HCT116 (cell line): ENCODE measurements around the gene HMGXB3. TPM values are rescaled to one million over a fixed set of nuclear protein-coding genes. Genes with fewer than 3 reads are reported as not detected.
"Not testable (repeated sequence)": the region's sequence is repeated elsewhere in the genome, so short reads cannot be mapped to it uniquely, and the experiment has no call there.

ENCODE experiments used
- ATAC-seq: fragments of 200-7000 bp; cut with Tn5 transposase; 2 replicates; pipeline ENCODE4 v1.9.1; 2020; ENCODE audit warnings: mild to moderate bottlenecking, moderate library complexity
- BruUV-seq: library from RNA; stranded (reverse); fragments of 400-500 nt; replicated peaks from 2 replicates; lab custom pipeline; 2021; lab: Mats Ljungman, UMichigan
- CTCF ChIA-PET: fragments of 300-600 bp; sonication (Branson Sonifier 250); formaldehyde crosslinking; loops from one replicate; lab custom pipeline; 2021; ENCODE audit warnings: antibody characterized with exemption; lab: Charles Lee
- POLR2A ChIA-PET: fragments of 300-600, 350-600 bp; sonication (Branson Sonifier 250); formaldehyde crosslinking; loops from one replicate; lab custom pipeline; 2021; ENCODE audit warnings: antibody characterized with exemption; lab: Charles Lee
- RAD21 ChIA-PET, 2 experiments: fragments of 300-600 bp; sonication (Branson Sonifier 250); formaldehyde crosslinking; loops; one replicate each; lab custom pipeline; 2023; ENCODE audit warnings: low total read pairs in 2 of 2; ENCODE audit not compliant: uncharacterized antibody in 2 of 2, unreplicated experiment in 2 of 2, low non-redundant PET in 1 of 2; lab: Charles Lee
- DNase-seq: peaks from one replicate; pipeline ENCODE4 v3.0.0-alpha.2; 2010; ENCODE audit warnings: low read depth, low spot score
- H2AFZ ChIP-seq: fragments of 200-600 bp; shearing (Covaris generic), sonication (generic); 2 replicates; pipeline ENCODE4 v1.6.1; 2017; ENCODE audit warnings: low read depth, mixed run types, mixed read lengths, antibody characterized with exemption, low read length; ENCODE audit not compliant: poor library complexity, severe bottlenecking
- H3K27ac ChIP-seq: 2 replicates; pipeline ENCODE4 v1.5.1; 2012; ENCODE audit warnings: low read depth, low read length
- H3K27me3 ChIP-seq: fragments of 200-600 bp; sonication (generic); 2 replicates; pipeline ENCODE4 v1.6.1; 2016; ENCODE audit warnings: mixed run types, low read length, mixed read lengths; ENCODE audit not compliant: insufficient read depth
- H3K36me3 ChIP-seq, 2 experiments: fragments of 200-500 bp in 1 of 2; fragments of 200-600 bp in 1 of 2; sonication (Bioruptor generic) in 1 of 2; sonication (generic) in 1 of 2; 2 replicates each; pipeline versions ENCODE4 v1.5.1 to v1.6.1; 2014 to 2016; ENCODE audit warnings: low read length in 2 of 2, inconsistent platforms in 1 of 2, mixed read lengths in 1 of 2, mixed run types in 1 of 2; ENCODE audit not compliant: insufficient read depth in 2 of 2, control insufficient read depth in 1 of 2
- H3K4me1 ChIP-seq, 2 experiments: fragments of 200-600 bp in 1 of 2; sonication (generic) in 1 of 2; 2 replicates each; pipeline versions ENCODE4 v1.5.1 to v1.6.1; 2012 to 2017; ENCODE audit warnings: low read length in 2 of 2, inconsistent platforms in 1 of 2, mild to moderate bottlenecking in 1 of 2, mixed read lengths in 1 of 2, mixed run types in 1 of 2, moderate library complexity in 1 of 2; ENCODE audit not compliant: insufficient read depth in 2 of 2, control insufficient read depth in 1 of 2
- H3K4me2 ChIP-seq: fragments of 200-600 bp; sonication (generic); 2 replicates; pipeline ENCODE4 v1.6.1; 2017; ENCODE audit warnings: mixed run types, low read length, mixed read lengths
- H3K4me3 ChIP-seq, 2 experiments: fragments of 200-600 bp in 1 of 2; sonication (generic) in 1 of 2; replicated peaks in 1 of 2; 2 replicates each; pipeline ENCODE4 v1.5.1; 2011 to 2016; ENCODE audit warnings: low read length in 2 of 2, control low read depth in 1 of 2, low read depth in 1 of 2, mild to moderate bottlenecking in 1 of 2, mixed read lengths in 1 of 2, mixed run types in 1 of 2
- H3K79me2 ChIP-seq: fragments of 200-600 bp; sonication (generic); 2 replicates; pipeline ENCODE4 v1.6.1; 2017; ENCODE audit warnings: mild to moderate bottlenecking, mixed run types, low read length, moderate library complexity, mixed read lengths; ENCODE audit not compliant: insufficient read depth
- H3K9ac ChIP-seq: fragments of 200-600 bp; sonication (generic); 2 replicates; pipeline ENCODE4 v1.6.1; 2016; ENCODE audit warnings: low read length, mixed read lengths
- H3K9me2 ChIP-seq: fragments of 200-600 bp; sonication (generic), shearing (Covaris generic); 2 replicates; pipeline ENCODE4 v1.6.1; 2017; ENCODE audit warnings: mixed run types, mild to moderate bottlenecking, moderate library complexity; ENCODE audit not compliant: insufficient read depth
- H3K9me3 ChIP-seq, 2 experiments: fragments of 200-500 bp in 1 of 2; fragments of 200-600 bp in 1 of 2; sonication (Bioruptor generic) in 1 of 2; sonication (generic) in 1 of 2; 2 replicates each; pipeline ENCODE4 v1.6.1; 2014 to 2017; ENCODE audit warnings: low read length in 2 of 2, mixed read lengths in 2 of 2, inconsistent platforms in 1 of 2, low read depth in 1 of 2, mild to moderate bottlenecking in 1 of 2, mixed run types in 1 of 2, moderate library complexity in 1 of 2; ENCODE audit not compliant: control insufficient read depth in 1 of 2, insufficient read depth in 1 of 2
- H4K20me1 ChIP-seq: fragments of 200-600 bp; sonication (generic), shearing (Covaris generic); 2 replicates; pipeline ENCODE4 v1.6.1; 2017; ENCODE audit warnings: mixed run types, mild to moderate bottlenecking, moderate library complexity; ENCODE audit not compliant: insufficient read depth
- EGR1 ChIP-seq: IDR thresholded peaks from 2 replicates; pipeline ENCODE4 v1.6.1; 2012; ENCODE audit warnings: low read depth
- ELF1 ChIP-seq: IDR thresholded peaks from 2 replicates; pipeline ENCODE4 v1.6.1; 2012; ENCODE audit warnings: low read depth, borderline replicate concordance
- FOSL1 ChIP-seq: IDR thresholded peaks from 2 replicates; pipeline ENCODE4 v1.6.1; 2012; ENCODE audit warnings: low read depth
- POLR2A ChIP-seq: IDR thresholded peaks from 2 replicates; pipeline ENCODE4 v1.7.0; 2011; ENCODE audit warnings: borderline replicate concordance; ENCODE audit not compliant: insufficient read depth, insufficient read length; ENCODE audit errors: extremely low read depth
- RAD21 ChIP-seq: IDR thresholded peaks from 2 replicates; pipeline ENCODE4 v1.6.1; 2012; ENCODE audit warnings: low read depth, mild to moderate bottlenecking
- SP1 ChIP-seq: IDR thresholded peaks from 2 replicates; pipeline ENCODE4 v1.6.1; 2012; ENCODE audit warnings: low read depth
- SRF ChIP-seq: IDR thresholded peaks from 2 replicates; pipeline ENCODE4 v1.6.1; 2012; ENCODE audit warnings: low read depth
- ZFX ChIP-seq: fragments of 450-650 bp; IDR thresholded peaks from 2 replicates; pipeline ENCODE4 v1.6.1; 2017
- intact Hi-C: fragments of 100-400 bp; cut with micrococcal nuclease; formaldehyde crosslinking; loops from 2 replicates; pipeline ENCODE4 v1.10.0; 2022
- total RNA-seq: library from RNA; stranded (reverse); gene quantifications from one replicate; pipeline ENCODE4 v1.2.1, GENCODE V29; 2021; ENCODE audit not compliant: unreplicated experiment
- TF ChIP-seq, protein P1 (sequence below): IDR thresholded peaks from 2 replicates; pipeline ENCODE4 v1.6.1; 2012
- TF ChIP-seq, protein P2 (sequence below): IDR thresholded peaks from 2 replicates; pipeline ENCODE4 v1.6.1; 2012; ENCODE audit warnings: low read depth

The HMGXB3 gene
- total RNA-seq, 1 experiment from 2014 or later = 41.8 TPM

DNA sequence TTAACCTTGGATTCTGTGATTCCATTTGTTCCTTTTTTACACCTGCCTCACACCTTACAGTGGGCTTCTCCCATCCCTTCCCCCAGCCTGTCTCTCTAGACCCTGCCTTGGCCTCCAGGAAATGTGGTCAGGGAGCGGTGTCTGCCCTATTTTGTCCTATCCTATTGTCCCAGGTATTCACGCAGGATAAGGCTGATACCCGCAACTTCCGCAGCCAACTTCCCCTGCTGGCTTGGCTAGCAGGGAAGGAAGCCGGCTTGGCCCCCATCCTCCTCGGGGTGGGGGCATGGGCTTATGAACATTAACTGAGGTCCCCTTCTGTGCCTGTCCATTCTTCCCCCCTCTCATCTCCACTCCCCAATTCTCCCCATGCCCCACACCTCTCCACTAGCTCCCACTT, 82.3 kb downstream of the HMGXB3 start:
- BruUV-seq = no TSS peak
- no peaks in the 10 kb centered on the region for H3K36me3 ChIP-seq
- no peak for TF ChIP-seq ELF1
- TF ChIP-seq, all 23 proteins: peak for 0
- Histone ChIP-seq H3K9ac (no peak overlapping the region), H3K4me3 (no peak overlapping the region), H4K20me1 (no peaks in the 10 kb centered on the region), H2AFZ (no peak overlapping the region), H3K4me1 (no peaks in the 10 kb centered on the region), H3K27ac (no peak overlapping the region), H3K4me2 (no peak overlapping the region), H3K27me3 (peaks cover 17% of the 10 kb centered on the region), H3K9me2 (no peaks in the 10 kb centered on the region), H3K9me3 (no peaks in the 10 kb centered on the region), H3K79me2 (no peaks in the 10 kb centered on the region)
- RAD21 ChIA-PET = no interaction called here
- DNase-seq (no peak), ATAC-seq (no peak)
- CTCF ChIA-PET = no interaction called here
- POLR2A ChIA-PET = no interaction called here
- intact Hi-C loops = no loop called here

DNA sequence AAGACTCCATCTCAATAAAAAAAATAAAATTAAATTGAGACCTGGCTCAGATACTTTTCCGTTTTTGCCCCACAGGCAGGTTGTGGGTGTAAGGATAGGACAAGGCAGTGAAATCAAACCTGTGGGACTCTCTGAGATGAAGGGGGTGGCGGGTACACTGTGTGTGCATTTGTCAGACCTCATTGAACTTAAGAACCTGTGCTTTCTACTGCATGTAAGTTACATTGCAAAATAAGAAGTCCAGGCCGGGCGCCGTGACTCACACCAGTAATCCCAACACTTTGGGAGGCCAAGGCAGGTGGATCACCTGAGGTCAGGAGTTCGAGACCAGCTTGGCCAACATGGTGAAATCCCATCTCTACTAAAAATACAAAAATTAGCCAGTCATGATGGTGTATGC, 84.2 kb downstream of the HMGXB3 start:
- H3K9ac ChIP-seq, H3K79me2 ChIP-seq, H3K4me1 ChIP-seq, DNase-seq, intact Hi-C loops, ATAC-seq, RAD21 ChIA-PET, H4K20me1 ChIP-seq, H3K9me2 ChIP-seq, H3K4me2 ChIP-seq, CTCF ChIA-PET, H3K27ac ChIP-seq, H3K4me3 ChIP-seq, POLR2A ChIA-PET, BruUV-seq, H2AFZ ChIP-seq, H3K9me3 ChIP-seq, H3K36me3 ChIP-seq: not testable (repeated sequence)
- H3K27me3 ChIP-seq = peaks cover 28% of the 10 kb centered on the region

DNA sequence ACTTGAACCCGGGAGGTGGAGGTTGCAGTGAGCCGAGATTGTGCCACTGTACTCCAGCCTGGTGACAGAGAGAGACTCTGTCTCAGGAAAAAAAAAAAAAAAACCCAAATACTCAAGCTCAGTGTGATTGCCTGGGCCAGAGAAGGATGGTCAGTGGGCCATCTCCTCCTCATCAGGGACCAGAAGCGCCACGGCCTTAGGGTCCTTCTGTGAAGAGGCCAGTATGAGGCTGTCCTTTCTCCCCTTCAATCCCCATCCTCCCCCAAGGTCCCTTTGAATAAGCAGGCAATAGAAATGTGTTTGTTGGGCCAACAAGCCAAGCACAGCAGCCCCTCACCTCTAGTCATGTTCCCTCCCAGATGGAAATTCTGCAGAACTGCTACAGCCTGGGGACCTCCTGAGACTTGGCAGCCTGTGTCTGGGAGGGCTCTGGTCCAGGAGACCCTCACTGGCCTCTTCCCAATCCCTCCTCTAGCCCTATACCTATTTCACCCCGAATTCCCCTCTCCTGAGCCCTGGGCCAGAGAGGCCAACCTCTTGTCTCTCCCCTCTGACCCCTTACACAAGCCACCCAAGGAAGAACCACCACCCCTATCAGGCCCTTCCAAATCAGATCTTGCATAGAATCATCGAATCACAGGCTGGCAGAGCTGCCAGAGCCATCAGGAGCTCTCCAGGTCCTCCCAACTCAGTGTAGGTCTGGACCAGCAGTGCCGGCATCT, 84.8 kb downstream of the HMGXB3 start:
- RAD21 ChIA-PET = no interaction called here
- intact Hi-C loops = no loop called here
- H2AFZ ChIP-seq = no peak overlapping the region
- POLR2A ChIA-PET = no interaction called here
- TF ChIP-seq SP1 = no peak
- TF ChIP-seq, protein P1, sequence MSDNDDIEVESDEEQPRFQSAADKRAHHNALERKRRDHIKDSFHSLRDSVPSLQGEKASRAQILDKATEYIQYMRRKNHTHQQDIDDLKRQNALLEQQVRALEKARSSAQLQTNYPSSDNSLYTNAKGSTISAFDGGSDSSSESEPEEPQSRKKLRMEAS = no peak
- TF ChIP-seq EGR1 = no peak
- no peak for TF ChIP-seq RAD21
- TF ChIP-seq, protein P2, sequence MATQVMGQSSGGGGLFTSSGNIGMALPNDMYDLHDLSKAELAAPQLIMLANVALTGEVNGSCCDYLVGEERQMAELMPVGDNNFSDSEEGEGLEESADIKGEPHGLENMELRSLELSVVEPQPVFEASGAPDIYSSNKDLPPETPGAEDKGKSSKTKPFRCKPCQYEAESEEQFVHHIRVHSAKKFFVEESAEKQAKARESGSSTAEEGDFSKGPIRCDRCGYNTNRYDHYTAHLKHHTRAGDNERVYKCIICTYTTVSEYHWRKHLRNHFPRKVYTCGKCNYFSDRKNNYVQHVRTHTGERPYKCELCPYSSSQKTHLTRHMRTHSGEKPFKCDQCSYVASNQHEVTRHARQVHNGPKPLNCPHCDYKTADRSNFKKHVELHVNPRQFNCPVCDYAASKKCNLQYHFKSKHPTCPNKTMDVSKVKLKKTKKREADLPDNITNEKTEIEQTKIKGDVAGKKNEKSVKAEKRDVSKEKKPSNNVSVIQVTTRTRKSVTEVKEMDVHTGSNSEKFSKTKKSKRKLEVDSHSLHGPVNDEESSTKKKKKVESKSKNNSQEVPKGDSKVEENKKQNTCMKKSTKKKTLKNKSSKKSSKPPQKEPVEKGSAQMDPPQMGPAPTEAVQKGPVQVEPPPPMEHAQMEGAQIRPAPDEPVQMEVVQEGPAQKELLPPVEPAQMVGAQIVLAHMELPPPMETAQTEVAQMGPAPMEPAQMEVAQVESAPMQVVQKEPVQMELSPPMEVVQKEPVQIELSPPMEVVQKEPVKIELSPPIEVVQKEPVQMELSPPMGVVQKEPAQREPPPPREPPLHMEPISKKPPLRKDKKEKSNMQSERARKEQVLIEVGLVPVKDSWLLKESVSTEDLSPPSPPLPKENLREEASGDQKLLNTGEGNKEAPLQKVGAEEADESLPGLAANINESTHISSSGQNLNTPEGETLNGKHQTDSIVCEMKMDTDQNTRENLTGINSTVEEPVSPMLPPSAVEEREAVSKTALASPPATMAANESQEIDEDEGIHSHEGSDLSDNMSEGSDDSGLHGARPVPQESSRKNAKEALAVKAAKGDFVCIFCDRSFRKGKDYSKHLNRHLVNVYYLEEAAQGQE = no peak
- no peak for TF ChIP-seq FOSL1
- TF ChIP-seq ZFX = no peak
- TF ChIP-seq POLR2A = no peak
- no peak for TF ChIP-seq SRF
- H3K36me3 ChIP-seq = no peaks in the 10 kb centered on the region
- no peaks in the 10 kb centered on the region for H3K4me1 ChIP-seq
- no TSS peak for BruUV-seq
- H3K4me2 ChIP-seq = no peak overlapping the region
- H3K27me3 ChIP-seq = peaks cover 30% of the 10 kb centered on the region
- no peaks in the 10 kb centered on the region for H3K79me2 ChIP-seq
- H3K27ac ChIP-seq = no peak overlapping the region
- no peak overlapping the region for H3K9ac ChIP-seq
- H4K20me1 ChIP-seq = no peaks in the 10 kb centered on the region
- DNase-seq (no peak), ATAC-seq (no peak)
- no peaks in the 10 kb centered on the region for H3K9me3 ChIP-seq
- no peaks in the 10 kb centered on the region for H3K9me2 ChIP-seq
- CTCF ChIA-PET = no interaction called here
- no peak overlapping the region for H3K4me3 ChIP-seq
